GM11168 (cell line): ENCODE measurements around the gene NRP2.

Experiments
- in situ Hi-C: fragments of 300-500 bp; cut with MboI; formaldehyde crosslinking; loops from one replicate; pipeline ENCODE4 v1.12.0; 2022; ENCODE audit warnings: low sequenced_read_pairs; ENCODE audit not compliant: unreplicated experiment

Gene NRP2

DNA sequence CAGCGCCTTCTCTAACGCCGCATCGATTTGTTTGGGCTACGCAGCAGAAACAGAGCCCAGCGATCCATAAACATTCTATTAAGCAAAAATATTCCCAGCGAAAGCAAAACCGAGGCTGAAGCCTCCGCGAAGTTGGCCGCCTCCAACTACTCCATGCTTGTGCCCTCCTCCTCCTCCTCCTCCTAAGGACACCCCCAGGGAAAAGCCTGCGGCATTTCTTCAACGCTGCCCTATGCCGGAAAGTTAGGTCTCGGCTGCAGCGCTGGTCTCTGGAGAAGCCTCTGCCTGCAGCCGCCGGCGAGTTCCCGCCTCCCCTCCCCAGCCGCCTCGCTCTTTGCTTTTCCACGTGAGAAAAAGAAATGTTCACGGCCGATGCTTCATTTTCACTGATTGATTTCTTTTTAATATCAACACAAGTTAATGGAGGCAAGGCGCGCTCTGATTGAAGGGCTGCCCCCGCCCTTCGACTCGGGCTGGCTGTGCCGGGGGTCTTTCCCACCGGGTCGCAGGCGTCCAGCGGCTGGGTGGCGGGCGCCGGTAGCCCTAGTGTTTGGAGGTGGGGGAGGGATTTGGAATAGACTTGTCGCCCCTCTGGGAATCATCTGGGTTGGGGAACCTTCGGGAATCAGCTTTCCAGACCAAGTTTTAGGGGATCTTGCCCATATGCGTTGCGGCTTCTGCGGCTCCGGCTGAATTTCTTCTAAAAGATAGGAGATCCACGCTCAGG is 3.9 kb downstream of the NRP2 start:
- in situ Hi-C loops: no loop called here

DNA sequence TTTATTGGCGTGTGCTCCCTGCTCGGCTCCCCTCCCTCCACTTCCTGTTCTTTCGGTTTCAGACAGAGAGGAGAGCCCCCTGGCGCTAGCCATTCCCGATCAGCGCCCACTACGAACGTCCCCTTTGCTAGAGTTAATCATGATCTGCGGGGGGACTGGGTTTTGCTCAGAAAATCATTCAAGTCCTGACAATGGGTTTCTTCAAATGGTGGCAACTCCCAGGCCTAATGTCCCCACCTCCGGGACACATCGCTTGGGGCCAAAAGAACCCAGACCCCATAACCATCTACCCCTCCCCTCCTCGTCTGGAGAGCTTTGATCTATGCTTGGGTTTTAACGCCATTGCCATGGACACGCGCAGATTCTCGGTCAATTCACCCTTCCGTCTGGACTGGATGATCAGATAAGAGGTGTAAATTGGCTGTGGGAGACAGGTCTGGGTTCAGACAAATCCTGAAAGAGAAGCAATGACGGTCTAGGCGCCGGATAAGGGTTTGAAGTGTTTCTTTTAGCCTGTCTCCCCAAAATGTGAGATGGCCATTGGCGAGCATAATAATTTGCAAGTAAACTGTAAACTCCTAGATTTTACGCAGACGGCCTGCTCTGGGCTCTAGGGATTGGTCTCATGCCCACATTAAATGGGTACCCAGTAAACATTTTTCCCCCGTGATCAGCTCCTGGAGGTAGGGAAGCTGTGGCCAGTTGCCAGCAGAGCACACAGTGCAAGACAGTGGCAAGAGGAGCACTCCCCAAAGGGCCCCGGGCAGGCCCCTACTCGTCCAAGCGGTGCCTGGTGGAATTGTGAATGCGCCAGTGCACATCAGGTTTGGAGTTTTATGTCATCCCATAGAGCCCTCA is 4.7 kb downstream of the NRP2 start:
- in situ Hi-C loops: no loop called here

DNA sequence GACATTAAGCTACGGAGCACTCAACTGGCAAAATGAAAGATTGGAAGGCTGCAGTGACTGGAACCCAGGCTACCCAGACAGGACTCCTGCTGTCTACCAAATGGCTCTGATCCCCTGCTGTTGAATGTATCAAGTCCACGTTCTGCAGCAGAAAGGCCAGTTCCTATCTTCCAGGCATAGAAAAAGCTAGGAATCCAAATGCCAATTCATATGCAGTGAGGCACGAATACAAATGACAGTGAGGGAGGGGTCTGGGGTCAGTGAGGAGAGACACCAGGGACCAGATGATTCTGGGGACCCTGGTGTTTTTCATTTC is 5.3 kb downstream of the NRP2 start:
- in situ Hi-C loops: no loop called here

GRCh38 chr2:205688417-205689200 is 6.3 kb downstream of the NRP2 start:
- in situ Hi-C loops: no loop called here

- in situ Hi-C loops: no loop called here
Measured at GRCh38 chr2:205689820-205690219, 7.5 kb downstream of the NRP2 start.

DNA sequence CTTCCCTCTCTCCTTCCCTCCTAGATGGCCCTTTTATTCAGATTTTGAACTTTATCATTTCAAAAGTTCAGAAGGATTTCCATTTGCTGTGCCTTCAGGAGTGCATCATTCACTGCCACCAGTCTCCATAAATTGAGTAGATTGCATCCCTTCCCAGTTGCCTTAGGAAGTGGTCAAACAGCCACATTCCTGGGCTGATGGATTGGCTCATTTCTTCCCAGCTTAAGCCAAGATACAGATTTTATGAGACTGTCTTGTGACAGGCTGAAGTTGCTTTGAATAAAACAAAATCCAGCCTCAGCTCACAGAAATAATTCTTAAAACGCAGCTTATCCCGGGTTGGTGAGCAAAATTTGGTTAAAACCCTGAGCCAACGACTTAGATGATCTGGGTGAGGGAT is 9.8 kb downstream of the NRP2 start:
- in situ Hi-C loops: no loop called here

GRCh38 chr2:205694256-205694655 is 12.0 kb downstream of the NRP2 start:
- in situ Hi-C loops: no loop called here

DNA sequence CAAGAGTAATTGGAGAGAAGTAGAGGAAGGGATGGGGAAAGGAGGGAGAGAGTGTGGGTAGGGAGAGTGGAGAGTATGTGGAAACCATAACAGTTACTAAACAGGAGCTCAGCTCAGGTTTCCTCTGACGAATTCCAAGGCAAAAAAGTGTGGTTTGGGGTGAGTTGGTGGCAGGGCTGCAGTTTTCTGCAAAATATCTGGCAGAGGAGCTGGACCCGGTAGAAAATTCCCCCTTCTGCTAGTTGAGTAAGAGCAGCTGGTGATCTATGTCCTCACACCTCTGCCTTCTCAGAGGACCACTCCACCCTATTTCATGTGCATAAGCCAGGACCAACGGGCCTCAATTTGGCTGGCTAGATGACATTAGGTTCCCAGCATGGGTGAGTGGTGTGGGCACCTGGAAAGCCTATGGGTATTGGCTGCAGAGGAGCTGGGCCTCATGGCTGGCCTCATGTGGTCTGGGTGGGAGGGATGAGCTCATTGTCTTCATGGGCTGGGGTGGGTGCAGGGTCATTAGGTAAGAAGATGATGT is 13.2 kb downstream of the NRP2 start:
- in situ Hi-C loops: no loop called here

GRCh38 chr2:205696331-205696926 is 14.1 kb downstream of the NRP2 start:
- in situ Hi-C loops: no loop called here

GRCh38 chr2:205696927-205697441 is 14.7 kb downstream of the NRP2 start:
- in situ Hi-C loops: no loop called here

DNA sequence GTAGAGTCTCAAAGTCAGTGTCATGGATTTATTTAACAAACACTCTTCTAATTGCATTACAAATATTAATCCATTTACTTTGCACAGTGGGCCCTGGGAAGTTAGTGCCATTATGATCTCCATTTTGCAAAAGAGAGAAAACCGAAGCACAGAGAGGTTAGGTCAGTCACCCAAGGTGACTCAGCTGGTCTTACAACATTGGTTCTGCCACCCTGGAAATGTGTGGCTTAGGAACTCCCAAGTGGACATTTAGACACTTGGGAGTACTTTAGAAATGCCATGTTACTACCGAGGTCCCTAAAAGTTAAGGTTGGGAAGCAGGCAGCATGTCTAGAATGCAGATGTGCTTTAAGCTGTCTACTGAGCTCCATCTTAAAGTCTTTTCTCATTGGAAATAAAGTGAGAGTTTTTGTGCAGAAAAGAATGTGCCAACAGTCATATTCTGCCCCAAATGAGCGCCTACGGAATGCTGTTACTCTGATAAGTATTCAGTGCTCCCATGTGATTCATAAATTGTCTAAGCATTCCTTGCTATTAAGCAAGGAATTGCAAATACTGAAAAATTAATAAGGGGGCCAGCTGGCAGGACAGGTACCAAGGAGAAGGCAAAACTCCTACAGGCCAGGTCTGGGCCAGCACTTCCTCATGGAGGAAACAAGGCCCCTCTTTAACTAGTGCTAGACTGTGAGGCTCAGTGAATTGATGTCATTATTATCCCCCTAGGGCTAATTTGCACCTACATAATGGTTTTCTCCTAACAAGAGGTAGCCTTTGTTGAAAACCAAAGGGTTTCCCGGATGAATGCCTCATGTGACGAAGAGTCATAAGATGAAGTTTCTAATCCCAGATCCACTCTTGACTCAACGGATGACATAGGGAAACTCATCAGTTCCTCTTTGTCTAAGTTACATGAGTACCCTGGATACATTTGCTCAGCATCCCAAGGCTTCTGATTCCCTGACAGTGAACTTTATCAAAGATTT is 16.3 kb downstream of the NRP2 start:
- in situ Hi-C loops: no loop called here

GRCh38 chr2:205699515-205700289 is 17.4 kb downstream of the NRP2 start:
- in situ Hi-C loops: no loop called here

- in situ Hi-C loops: no loop called here
Measured at GRCh38 chr2:205700331-205701132, 18.2 kb downstream of the NRP2 start.

DNA sequence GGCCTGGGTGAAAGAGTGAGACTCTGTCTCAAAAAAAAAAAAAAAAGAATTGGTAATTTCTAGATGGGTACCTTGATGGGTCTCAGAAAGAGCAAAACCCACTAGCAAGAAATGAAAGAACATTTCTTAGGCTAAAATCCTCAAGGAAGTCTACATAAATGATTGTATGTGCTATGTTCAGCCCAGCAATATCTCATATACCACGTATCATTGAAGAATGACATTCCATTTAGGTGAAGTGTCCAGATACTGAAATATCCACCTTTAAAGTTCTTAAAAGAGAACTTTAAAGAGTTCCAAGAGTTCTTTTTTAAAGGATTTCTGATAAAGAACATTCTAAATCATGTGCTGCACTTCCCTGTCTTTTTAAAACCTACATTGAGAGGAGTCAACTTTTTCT is 19.2 kb downstream of the NRP2 start:
- in situ Hi-C loops: no loop called here

GRCh38 chr2:205702576-205702975 is 20.3 kb downstream of the NRP2 start:
- in situ Hi-C loops: no loop called here

GRCh38 chr2:205703471-205704126 is 21.3 kb downstream of the NRP2 start:
- in situ Hi-C loops: no loop called here

GRCh38 chr2:205704127-205704741 is 21.9 kb downstream of the NRP2 start:
- in situ Hi-C loops: no loop called here
